Esophagus squamous epithelium (tissue), 4 donors: Measurements from ENCODE around the gene ZNF862.

ENCODE experiments used
- POLR2A ChIP-seq, 4 donors: fragments of 450-650 bp; IDR thresholded peaks; one replicate each; pipeline ENCODE4 v1.6.1; 2017; ENCODE audit warnings: antibody characterized with exemption in 4 of 4, mild to moderate bottlenecking in 4 of 4, moderate library complexity in 3 of 4
- TF ChIP-seq, protein P1 (sequence below), 6 experiments: fragments of 450-650 bp in 4 of 6; fragments of 200-600 bp in 2 of 6; sonication (generic) in 2 of 6; IDR thresholded peaks; one replicate each; pipeline ENCODE4 v1.5.1; 2016 to 2019; ENCODE audit warnings: antibody characterized with exemption in 6 of 6, mild to moderate bottlenecking in 4 of 6, moderate library complexity in 4 of 6

DNA sequence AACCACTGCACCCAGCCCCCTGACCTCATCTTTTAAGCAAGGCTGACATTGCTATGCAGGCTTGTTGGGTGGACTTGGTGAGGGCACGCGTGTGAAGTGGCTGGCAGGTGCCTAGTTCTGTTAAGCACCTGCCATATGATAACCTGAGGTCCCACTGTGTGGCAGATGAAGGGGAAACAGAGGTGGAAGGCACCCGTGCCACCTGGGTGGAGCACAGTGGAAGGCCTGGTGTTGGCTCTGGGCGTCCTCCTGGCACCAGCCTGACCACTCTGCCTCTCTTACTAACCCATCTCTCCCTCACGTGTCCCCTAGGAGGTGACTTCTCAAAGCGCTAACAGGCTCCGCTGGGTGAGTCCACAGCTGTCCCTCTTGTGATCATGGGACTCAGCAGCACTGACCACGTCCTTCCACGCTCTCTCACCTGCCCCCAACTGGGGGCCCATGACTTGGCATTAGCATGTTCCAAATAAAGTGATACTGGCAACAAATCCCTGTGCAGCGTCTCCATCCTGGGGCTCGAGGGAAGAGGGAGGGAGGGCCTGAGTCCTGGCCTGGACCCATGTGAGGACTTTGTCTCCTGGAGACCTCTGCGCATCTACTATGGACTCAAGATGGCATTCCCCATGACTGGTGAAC is 4.6 kb upstream of the ZNF862 start:
- TF ChIP-seq, protein P1, sequence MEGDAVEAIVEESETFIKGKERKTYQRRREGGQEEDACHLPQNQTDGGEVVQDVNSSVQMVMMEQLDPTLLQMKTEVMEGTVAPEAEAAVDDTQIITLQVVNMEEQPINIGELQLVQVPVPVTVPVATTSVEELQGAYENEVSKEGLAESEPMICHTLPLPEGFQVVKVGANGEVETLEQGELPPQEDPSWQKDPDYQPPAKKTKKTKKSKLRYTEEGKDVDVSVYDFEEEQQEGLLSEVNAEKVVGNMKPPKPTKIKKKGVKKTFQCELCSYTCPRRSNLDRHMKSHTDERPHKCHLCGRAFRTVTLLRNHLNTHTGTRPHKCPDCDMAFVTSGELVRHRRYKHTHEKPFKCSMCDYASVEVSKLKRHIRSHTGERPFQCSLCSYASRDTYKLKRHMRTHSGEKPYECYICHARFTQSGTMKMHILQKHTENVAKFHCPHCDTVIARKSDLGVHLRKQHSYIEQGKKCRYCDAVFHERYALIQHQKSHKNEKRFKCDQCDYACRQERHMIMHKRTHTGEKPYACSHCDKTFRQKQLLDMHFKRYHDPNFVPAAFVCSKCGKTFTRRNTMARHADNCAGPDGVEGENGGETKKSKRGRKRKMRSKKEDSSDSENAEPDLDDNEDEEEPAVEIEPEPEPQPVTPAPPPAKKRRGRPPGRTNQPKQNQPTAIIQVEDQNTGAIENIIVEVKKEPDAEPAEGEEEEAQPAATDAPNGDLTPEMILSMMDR (IDR thresholded peaks at IDR 0.05): no peak
- TF ChIP-seq POLR2A (IDR thresholded peaks at IDR 0.05): no peak
